Activated CD8-positive, alpha-beta memory T cell treated with anti-CD3 and anti-CD28 coated beads for 48 hours (primary cell): ENCODE results near the gene PROK2.

Source experiments
- DNase-seq, 3 experiments: peaks; one replicate each; pipeline ENCODE4 v3.0.0-alpha.2; 2020; ENCODE audit warnings: low read depth in 2 of 3, low spot score in 2 of 3

PROK2 gene, protein sequence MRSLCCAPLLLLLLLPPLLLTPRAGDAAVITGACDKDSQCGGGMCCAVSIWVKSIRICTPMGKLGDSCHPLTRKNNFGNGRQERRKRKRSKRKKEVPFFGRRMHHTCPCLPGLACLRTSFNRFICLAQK

DNA sequence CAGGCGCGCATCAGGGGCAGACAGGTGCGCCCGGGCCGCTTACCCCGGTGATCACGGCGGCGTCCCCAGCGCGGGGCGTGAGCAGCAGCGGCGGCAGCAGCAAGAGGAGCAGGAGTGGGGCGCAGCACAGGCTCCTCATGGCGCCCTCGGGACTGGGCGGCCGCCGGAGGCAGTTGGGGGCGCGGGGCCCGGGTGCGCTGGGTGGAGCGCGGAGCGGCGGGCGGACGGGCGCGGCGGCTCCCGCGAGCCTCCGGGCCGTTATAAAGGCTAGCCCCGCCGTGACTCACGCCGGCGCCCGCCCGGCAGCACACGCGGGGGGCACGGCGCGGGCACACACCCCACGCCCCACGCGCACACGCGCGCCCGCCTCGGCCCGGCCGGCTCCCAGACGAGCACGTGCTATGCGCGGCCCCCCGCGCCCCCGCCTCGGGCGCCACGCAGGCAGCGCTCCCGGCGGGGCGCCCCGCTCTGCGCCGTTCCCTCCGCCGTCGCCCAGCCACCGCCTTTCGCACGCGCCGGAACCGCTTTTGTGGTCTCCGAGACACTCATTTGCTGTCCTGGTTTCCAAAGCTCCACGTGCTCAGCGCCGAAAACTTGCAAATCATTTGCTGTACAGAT, at the start of gene PROK2:
Gene PROK2 (minus strand): TSS at position 235 of the 618 bp plus-strand sequence. CDS start 96 bp downstream, at position 139.
- peak in 1 of 3 experiments; percentile 0 for DNase-seq

DNA sequence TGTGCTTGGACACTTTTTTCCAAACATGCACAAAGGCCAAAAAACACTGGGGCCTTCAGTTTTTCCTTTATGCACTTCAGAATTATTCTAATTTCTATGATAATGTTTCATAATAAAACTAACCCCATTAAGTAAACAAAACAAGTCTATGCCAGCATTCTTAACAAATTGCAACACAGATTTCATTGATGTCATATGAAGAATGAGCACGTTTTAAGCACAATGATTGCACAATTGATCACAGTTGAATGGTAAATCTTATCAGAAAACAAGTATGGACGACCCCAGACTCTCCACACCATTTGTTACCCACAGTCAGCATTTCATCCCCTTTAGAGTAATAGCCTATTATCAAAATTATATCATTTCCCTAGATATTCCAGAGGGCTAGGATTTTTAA, 46.7 kb upstream of the PROK2 start:
- no peak for DNase-seq

DNA sequence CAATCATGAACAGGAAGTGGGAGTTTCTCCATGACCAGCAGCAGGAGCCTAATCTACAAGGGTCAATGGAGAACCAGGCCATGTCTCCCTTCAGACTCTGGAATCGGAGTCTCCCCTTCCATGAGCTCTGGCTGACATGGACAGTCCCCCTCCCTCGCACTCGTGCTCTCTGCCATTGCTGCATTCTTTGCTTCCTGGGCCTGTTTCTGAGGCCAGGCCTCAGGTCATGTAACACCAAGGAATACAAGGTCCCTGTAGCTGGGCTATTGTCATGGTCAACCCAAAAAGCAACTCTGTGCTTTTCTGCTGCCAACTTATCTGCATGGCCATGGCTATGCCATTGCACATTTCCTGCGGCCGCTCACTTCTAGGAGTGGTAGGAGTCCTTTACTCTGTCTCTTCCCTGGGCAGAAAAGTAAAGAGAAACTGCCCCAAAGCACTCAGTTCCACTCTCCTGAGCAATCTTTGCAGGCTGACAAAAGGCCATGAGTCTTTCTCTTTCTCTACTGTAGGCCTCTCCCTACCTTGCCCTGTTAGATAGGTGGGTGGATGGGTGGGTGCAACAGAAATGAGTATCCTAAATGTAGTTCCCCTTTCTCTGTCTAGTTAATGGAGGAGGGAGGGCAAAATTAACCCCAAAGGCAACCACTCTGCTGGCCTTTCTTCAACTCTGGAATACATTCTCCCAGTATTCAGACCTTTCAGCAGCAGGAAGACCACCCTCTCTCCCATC, 40.8 kb upstream of the PROK2 start:
- no peak for DNase-seq

DNA sequence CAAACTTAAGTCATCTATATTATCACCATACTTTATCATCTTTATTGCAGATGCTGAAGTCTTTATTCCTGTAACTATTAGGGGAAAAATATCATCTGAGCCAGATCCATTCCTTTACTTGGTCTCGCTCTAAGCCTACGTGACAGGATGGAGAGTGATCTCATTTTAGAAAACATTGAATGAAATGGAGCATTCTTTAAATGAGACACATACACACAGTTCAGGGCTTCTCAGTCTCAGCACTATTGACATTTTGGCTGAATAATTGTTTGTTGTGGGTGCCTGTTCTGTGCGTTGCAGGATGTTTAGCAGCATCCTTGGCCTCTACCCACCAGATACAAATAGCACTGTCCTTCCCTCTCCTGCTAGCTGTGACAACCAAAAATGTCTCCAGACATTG, 36.2 kb upstream of the PROK2 start:
- no peak for DNase-seq

DNA sequence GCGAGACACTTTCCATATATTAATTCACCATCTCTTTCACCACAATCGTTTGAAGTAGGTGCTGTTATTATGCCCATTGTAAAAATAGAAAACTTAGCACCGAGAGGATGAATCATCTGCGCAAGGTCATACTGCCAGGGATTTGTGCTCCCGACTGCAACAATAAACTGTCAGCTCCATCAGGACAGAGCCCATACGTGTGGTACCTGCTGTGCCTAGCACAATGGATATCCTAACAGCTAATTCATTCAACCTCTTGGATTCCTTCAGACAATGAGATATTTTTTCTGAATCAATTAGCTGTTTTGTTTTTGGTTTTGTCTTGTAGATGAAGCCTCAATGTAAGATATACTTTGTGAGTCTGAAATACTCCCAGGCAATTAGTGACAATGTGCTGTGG, 32.3 kb upstream of the PROK2 start:
- no peak for DNase-seq

DNA sequence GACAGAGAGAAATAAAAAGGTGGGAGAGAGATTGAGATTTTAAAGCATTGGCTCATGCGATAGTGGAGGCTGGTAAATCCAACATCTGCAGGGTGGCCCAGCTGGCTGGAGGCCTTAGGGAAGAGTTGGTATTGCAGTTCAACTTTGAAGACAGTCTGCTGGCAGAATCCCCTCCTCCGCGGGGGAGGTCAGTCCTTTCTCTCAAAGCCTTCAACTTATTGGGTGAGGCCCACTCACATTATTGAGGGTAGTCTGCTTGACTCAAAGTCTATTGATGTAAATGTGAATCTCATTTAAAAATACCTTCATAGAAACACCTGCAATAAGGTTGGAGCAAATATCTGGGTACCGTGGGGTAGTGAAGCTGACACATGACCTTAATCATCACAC, 31.8 kb upstream of the PROK2 start:
- DNase-seq = no peak

DNA sequence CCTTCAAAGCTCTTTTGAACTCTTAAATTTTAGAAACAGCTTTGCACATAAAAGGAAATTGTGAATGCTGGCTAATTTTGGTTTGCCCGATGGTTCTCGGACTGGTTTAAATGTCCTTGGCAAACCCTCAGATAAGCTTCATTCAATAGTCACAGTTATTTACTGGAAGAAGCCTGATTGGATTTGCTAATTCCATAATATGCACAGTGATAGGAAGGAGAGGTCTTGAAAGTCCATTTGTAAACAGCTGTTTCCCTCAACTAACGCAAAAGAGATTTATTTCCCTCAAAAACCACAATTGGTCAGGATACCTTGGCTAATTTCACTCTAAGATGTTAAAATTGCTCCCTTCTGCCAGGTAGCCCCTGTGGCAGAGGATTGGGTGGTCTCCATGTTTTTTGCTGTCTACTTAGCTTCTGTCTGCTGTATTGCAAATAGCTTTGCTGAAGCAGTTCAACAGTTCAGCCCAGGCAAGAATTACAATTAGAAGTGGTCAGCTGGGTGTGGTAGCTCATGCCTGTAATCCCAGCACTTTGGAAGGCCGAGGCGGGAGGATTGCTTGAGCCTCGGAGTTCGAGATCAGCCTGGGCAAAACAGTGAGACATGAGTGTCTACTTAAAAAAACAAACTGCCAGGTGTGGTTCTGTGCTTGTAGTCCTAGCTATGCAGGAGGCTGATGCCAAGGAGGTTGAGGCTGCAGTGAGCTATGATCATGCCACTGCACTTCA, 30.6 kb upstream of the PROK2 start:
- DNase-seq = no peak

DNA sequence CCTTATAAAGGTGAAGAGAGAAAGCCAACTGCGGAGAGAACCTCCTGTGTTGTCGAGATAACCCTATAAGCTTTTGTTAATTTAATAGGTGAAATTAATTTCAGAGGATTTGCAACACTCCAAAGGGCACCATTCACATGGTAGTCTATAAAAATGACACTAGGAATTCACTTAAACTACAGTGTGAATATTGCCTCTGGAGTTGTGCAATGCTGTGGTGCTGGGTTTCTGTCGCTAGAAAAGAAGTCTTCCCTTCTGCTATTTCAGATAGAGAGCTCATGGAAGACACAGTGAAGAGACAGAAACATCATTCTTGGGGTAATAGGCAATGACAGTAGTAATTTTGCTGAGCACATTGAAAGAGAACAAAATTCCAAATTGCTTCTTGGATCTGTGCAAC, 28.8 kb upstream of the PROK2 start:
- no peak for DNase-seq

DNA sequence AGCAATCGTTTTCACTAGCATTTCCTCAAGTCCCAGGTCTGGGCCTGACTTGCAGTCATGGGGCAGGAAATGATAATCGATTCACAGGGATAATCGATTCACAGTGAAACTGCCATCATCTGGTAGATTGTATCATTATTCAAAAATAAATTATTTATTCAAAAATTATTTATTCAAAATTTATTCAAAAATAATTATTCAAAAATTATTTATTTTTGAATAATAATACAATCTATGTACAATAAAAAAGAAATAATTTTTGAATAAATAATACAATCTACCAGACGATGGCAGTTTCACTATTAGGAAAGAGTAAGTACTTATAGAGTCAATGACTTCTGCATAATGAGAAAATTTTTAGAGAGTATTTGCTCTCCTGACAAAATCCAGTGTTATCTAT, 28.1 kb upstream of the PROK2 start:
- no peak for DNase-seq

DNA sequence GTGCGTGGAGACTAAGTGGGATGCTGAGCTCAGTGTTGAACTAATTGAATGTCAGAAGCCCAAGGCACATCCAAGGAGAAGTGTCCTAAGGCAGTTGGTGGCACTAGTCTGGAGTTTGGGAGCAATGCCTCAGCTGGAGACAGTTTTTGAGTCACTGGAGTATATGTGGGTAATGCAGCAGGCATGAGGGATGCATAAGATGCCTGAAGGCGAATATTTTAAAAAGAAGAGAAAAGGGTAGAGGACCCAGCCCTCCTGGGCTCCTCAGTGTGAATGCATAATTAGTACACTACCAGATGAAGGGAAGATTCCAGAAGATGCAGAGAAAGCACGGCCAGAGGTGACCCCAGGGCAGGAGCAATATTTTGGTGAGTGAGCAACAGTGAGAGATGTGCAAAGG, 25.1 kb upstream of the PROK2 start:
- no peak for DNase-seq

DNA sequence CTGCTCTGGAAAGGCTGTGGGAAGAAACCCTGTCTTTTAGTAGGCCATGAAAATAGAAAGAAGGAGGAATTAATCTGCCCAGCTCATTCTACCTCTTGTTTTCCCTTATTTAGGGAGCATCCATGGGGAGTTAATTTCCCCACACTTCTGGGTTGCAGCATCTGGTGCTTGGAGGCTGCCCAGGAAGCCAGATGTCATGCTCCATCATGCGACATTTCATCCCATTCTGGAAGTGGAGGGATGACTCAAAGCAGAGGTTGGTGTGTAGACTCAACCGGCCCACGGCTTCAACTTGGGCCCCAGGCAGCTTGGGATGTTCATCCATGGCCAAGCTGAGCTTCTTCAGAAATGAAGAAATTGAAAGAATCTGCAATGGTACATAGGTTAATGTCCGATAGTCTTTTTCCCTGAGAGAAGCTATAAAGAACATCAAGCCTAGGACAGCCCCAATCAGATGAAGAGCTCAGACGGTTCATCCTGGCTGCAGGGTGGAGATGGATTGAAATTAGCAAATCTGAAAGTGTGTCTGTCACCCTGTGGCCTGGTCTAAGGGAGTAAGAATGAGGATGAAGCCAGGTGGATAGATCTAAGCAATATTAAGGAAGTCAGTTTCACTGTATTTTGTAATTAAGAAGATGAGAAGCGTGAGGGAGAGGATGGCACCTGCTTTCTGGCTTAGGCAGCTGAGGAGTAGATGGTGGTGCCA, 24.5 kb upstream of the PROK2 start:
- no peak for DNase-seq

DNA sequence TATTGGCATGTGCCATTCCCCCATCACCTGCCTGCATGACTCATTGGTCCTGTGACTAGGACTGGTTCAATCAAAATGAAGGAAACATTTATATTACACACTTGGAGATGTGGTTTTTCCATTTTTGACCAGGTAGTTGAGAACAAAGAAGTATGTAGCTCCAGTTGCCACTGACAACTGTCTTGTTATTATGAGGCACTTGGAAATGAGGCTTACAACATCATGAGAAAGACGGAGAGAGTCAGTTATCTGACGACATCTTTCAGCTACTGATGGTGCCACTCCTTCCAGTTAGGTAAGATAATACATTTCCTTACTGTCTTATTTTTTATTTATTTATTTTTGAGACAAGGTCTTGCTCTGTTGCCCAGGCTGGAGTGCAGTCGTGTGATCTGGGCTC, 21.8 kb upstream of the PROK2 start:
- no peak for DNase-seq

DNA sequence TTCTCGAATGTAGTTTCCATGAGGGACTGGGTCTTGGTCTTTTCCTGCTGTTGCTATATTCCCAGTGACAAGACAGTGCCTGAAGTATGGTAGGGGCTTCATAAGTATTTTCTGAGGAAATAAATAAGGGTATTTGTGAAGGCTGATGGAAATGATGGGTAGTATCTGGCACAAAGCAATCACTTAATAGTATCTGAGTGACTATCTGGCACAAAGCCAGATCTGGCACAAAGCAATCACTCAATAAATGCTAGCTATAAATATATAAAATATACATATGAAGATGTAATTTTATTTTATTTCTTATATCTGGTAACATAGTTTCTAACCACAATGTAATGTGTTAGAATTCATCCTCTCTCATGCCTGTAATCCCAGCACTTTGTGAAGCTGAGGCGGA, 20.7 kb upstream of the PROK2 start:
- DNase-seq = no peak

DNA sequence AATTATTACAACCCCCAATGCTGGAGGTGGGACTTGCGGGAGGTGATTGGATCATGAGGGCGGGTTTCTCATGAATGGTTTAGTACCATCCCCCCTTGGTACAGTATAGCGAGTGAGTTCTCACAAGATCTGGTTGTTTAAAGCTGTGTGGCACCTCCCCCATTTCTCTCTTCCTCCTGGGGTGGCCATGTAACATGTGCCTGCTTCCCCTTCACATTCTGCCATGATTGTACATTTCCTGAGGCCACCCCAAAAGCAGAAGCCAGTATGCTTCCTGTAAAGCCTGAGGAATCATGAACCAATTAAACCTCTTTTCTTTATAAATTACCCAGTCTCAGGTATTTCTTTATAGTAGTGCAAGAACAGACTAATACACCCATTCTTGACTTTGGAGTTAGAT, 20.3 kb upstream of the PROK2 start:
- DNase-seq = no peak

DNA sequence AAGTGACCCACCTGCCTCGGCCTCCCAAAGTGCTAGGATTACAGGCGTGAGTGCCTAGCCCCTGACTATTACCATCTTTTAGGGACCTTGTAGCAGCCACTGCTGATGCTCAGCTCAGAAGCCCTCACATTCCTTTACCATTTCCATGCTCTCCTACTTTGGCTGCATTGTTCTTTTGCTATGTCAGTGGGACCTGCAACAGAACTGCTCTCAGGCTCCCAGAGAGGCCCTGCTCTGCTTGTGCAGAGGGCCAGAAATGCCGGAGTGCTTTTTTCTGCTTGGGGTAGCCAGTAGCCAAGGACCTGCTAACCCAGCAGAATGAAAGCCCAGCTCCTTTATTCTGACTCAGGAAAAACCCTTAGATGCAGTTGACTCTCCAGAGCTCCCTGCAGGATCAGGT, 18.3 kb upstream of the PROK2 start:
- DNase-seq = no peak

DNA sequence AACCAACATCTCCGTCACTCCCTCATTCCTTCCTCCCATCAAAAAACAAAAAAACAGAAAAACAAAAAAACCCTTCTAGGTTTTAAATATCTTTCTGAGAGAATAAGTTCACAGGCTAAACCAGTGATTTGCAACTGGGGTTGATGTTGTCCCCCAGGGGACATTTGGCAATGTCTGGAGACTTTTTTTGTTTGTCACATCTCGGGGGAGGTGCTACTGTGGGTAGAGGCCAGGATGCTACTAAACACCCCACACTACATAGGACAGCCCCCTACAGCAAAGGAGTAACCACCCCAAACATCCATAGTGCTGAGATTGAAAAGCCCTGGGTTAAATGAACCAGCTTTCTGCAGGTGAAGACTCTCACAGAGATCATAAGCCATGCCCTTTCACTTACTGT, 17.0 kb upstream of the PROK2 start:
- no peak for DNase-seq

DNA sequence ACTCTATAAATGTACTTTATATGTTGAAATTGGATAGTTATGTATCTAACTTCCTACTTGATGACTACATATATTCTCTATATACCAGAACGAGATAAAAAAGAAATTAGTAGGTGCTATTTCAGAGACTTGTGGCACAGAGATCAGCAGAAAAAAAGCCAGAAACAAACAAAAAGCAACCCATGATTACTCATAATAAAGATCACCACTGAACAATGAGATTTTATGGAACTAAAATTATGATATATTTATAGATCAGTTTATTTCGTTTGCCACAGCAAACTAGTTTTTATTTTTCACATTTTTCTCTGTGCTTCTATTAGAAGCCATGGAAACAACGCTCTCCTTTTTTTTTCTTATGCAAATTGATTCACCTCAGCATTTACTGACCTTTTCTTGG, 15.1 kb upstream of the PROK2 start:
- no peak for DNase-seq

DNA sequence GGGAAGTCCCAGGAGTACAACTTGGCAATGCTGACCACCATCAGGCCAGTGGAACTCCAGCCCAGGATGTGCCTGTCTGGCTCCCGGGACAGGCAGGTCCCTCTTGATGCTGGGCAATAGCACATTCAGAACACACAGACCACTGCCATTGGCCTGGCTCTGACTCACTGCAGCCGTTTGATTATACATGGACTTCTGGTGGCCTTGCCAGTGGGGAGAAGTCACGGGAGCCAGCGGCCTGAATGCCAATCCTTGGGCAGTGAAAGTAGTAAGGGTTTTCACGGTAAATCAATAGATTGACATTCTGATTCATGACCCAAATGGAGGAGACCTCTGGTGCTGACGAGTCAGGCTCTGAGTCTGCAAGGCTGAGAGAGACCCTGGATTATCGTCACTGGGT, 12.5 kb upstream of the PROK2 start:
- DNase-seq = no peak

DNA sequence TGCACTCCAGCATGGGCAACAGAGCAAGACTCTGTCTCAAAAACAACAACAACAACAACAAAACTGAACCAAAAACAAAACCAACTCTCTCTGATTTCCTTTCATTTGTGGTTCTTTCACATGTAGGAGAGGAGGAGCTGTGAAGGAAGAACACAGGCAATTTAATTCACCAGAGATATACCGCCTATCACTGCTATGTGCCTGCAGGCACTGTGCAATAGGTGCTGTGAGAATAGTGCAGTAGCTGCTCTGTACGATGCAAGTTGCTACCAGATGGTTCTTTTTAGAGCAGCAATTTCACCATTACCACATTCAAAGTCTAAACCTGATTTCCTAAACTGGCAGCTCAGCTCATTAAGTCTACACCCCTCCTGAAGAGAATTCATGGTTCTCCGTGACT, 11.3 kb upstream of the PROK2 start:
- no peak for DNase-seq

DNA sequence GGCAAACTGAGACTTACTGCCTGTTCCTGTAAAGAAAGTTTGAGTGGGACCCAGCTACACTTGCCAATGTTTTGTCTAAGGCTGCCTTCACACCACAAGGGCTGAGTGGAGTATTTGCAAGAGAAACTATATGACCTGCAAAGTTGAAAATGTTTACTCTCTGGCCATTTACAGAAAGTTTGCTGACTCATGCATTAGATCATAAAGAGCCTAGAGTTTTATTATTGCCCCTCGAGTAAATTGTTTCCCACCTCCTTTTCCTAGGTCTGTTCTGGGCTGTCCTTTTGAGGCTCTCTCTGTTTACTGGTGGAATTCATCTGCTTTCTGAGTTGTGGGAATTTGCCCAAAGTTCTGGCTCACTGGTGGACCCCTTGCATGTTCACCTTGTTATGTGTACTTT, 6.7 kb upstream of the PROK2 start:
- no peak for DNase-seq

DNA sequence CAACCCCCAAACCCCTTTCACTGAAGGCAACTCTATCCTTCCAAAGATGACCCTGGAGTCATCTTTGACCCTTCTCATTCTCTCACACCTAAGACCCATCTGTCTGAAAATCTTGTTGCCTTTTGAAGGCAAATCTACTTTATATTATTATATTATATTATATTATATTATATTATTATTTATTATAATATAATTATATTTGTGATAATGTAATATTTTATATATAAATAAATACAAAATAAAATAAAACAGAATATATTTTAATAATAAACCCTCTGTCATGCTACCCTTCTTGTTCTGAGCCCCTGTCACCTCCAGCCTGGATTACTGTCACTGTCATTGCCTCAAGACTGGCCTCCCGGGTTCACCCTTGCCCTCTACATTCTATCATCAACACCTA, 5.0 kb upstream of the PROK2 start:
- DNase-seq = no peak
